Glomerular visceral epithelial cell (primary cell): ENCODE results near the gene CHD3.

Source experiments
- DNase-seq: peaks from one replicate; pipeline ENCODE4 v3.0.0-alpha.2; 2016; ENCODE audit errors: extremely low spot score

The CHD3 gene

GRCh38 chr17:7888184-7888920 lies at the start of gene CHD3:
CHD3 (plus strand) TSS chr17:7888789; CDS start chr17:7889001, 212 bp downstream.
- no peak for DNase-seq

GRCh38 chr17:7839190-7839875 lies 49.3 kb upstream of the CHD3 start:
- no peak for DNase-seq

- DNase-seq = no peak
These were observed 48.7 kb upstream of the CHD3 start for GRCh38 chr17:7839876-7840261.

- no peak for DNase-seq
These were observed 48.1 kb upstream of the CHD3 start for GRCh38 chr17:7840441-7840840.

- no peak for DNase-seq
These were observed 47.7 kb upstream of the CHD3 start for GRCh38 chr17:7840875-7841274.

- peak; percentile 91 for DNase-seq
These were observed 47.1 kb upstream of the CHD3 start for GRCh38 chr17:7841396-7841914.

GRCh38 chr17:7841915-7842379 lies 46.6 kb upstream of the CHD3 start:
- DNase-seq = peak; percentile 86

GRCh38 chr17:7842380-7843256 lies 46.0 kb upstream of the CHD3 start:
- DNase-seq = peak; percentile 92

- no peak for DNase-seq
These were observed 45.4 kb upstream of the CHD3 start for GRCh38 chr17:7843257-7843535.

- DNase-seq = peak; percentile 85
These were observed 44.9 kb upstream of the CHD3 start for GRCh38 chr17:7843536-7844291.

GRCh38 chr17:7844292-7845154 lies 44.1 kb upstream of the CHD3 start:
- DNase-seq = peak; percentile 94

- no peak for DNase-seq
These were observed 43.1 kb upstream of the CHD3 start for GRCh38 chr17:7845359-7846062.

GRCh38 chr17:7846063-7846735 lies 42.4 kb upstream of the CHD3 start:
- DNase-seq = no peak

GRCh38 chr17:7846765-7847661 lies 41.6 kb upstream of the CHD3 start:
- DNase-seq = no peak

- no peak for DNase-seq
These were observed 40.4 kb upstream of the CHD3 start for GRCh38 chr17:7848131-7848579.

GRCh38 chr17:7848739-7849129 lies 39.9 kb upstream of the CHD3 start:
- DNase-seq = no peak

GRCh38 chr17:7849130-7849750 lies 39.3 kb upstream of the CHD3 start:
- DNase-seq = no peak
